ENCODE measurements around the gene SLC9A9.

DNA sequence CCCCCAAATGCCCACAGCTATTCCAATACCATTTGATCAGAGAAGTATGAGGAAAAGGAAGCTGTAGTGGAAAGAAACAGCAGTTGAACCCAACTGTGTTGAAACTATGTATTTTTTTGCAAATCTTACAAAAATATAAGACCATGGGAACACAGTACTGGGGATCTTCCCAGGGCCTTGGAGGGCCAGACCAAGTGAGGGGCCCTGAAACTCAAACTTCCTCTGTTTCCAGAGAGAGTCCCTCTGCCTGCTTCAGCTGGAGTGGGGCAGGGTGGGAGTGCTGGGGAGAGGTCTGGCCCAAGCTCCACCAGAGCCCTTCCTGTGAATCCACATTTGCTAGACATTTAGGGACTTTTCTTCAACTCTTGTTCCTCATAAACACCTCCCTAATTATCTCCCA, 464.8 kb downstream of the SLC9A9 start:
- TF ChIP-seq, protein P1, sequence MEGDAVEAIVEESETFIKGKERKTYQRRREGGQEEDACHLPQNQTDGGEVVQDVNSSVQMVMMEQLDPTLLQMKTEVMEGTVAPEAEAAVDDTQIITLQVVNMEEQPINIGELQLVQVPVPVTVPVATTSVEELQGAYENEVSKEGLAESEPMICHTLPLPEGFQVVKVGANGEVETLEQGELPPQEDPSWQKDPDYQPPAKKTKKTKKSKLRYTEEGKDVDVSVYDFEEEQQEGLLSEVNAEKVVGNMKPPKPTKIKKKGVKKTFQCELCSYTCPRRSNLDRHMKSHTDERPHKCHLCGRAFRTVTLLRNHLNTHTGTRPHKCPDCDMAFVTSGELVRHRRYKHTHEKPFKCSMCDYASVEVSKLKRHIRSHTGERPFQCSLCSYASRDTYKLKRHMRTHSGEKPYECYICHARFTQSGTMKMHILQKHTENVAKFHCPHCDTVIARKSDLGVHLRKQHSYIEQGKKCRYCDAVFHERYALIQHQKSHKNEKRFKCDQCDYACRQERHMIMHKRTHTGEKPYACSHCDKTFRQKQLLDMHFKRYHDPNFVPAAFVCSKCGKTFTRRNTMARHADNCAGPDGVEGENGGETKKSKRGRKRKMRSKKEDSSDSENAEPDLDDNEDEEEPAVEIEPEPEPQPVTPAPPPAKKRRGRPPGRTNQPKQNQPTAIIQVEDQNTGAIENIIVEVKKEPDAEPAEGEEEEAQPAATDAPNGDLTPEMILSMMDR (IDR thresholded peaks at IDR 0.05), result no peak
- TF ChIP-seq POLR2A (IDR thresholded peaks at IDR 0.05), result no peak

Data from uterus (tissue), 2 donors.